Ovary (tissue), 9 donors: ENCODE measurements around the gene POU2AF2. TPM values are rescaled to one million over a fixed set of nuclear protein-coding genes. Genes with fewer than 3 reads are reported as not detected.

Source experiments
- DNase-seq, 5 donors: peaks; one replicate each; pipeline ENCODE4 v3.0.0-alpha.2; 2019 to 2020
- H3K27ac ChIP-seq, 2 donors: fragments of 200-600 bp; one replicate each; pipeline versions ENCODE4 v1.5.1 to v1.8.0; 2019 to 2022
- H3K27me3 ChIP-seq: fragments of 200-600 bp; one replicate; pipeline ENCODE4 v1.8.0; 2022
- H3K36me3 ChIP-seq: fragments of 200-600 bp; sonication (generic); one replicate; pipeline ENCODE4 v1.5.1; 2019
- H3K4me1 ChIP-seq: one replicate; pipeline ENCODE4 v1.8.1; 2013; ENCODE audit warnings: mild to moderate bottlenecking, moderate library complexity; ENCODE audit not compliant: insufficient read depth
- H3K4me3 ChIP-seq: fragments of 200-600 bp; sonication (generic); one replicate; pipeline ENCODE4 v1.5.1; 2017
- H3K9me3 ChIP-seq, 2 donors: fragments of 200-600 bp in 1 of 2; sonication (generic) in 1 of 2; one replicate each; pipeline versions ENCODE4 v1.5.1 to v1.8.1; 2013 to 2019; ENCODE audit warnings: mild to moderate bottlenecking in 1 of 2, moderate library complexity in 1 of 2
- CTCF ChIP-seq, 3 donors: fragments of 450-650 bp in 2 of 3; fragments of 200-600 bp in 1 of 3; IDR thresholded peaks; one replicate each; pipeline versions ENCODE4 v1.5.1 to v1.8.0; 2016 to 2022; ENCODE audit warnings: antibody characterized with exemption in 3 of 3, mild to moderate bottlenecking in 1 of 3
- EP300 ChIP-seq: sonication (generic); formaldehyde crosslinking; IDR thresholded peaks from one replicate; pipeline ENCODE4 v1.6.1; 2017; ENCODE audit warnings: antibody characterized with exemption
- POLR2A ChIP-seq: fragments of 450-650 bp; IDR thresholded peaks from one replicate; pipeline ENCODE4 v1.6.1; 2017; ENCODE audit warnings: antibody characterized with exemption, mild to moderate bottlenecking, moderate library complexity
- WGBS, 3 donors: extraction: QIAGEN DNeasy Blood & Tissue Kit in 1 of 3; methylation state at CpG; one replicate each; pipeline versions ENCODE4 v1.1.5 to v1.1.7; 2013 to 2017; 5-methylcytosine and 5-hydroxymethylcytosine counted together
- intact Hi-C, 4 donors: fragments of 100-400 bp; cut with DNase I; formaldehyde crosslinking; loops; one replicate each; pipeline versions ENCODE4 v1.11.0 to v1.15.1; 2022 to 2023
- polyA plus RNA-seq, 2 donors: library from polyadenylated mRNA; stranded (reverse); fragments of 200-250 nt in 1 of 2; fragments of 350-450 nt in 1 of 2; fragmentation: Illumina TruSeq in 1 of 2; extraction: RNeasy Lipid Tissue Mini Kit (QIAGEN cat#74804) in 1 of 2; gene quantifications; one replicate each; pipeline ENCODE4 v1.2.3, GENCODE V29; 2013 to 2014
- total RNA-seq, 7 donors: library from RNA; depleted of rRNA in 2 of 7; stranded (reverse); fragments of >200 nt in 2 of 7; fragmentation: NEBNext Ultra II Directional in 3 of 7; extraction: Animal tissue kit (Norgen Biotek cat#: 25700) in 3 of 7; gene quantifications; one replicate each; pipeline versions ENCODE4 v1.1.0 to v1.2.4, GENCODE V29; 2016 to 2023
- donor health status: DM: no; HTN: no; CAD: no; lungs with moderate emphysema.
- donor health status: DM: no; HTN: no; CAD: no.
- donor health status: Bipolar disorder and iron deficiency.
- donor health status: DM: yes; HTN: yes; CAD: no.
- donor health status: DM: no; HTN: no; CAD: no.
- donor health status: DM: yes; HTN: yes; CAD: no.

POU2AF2 gene
- total and polyA plus RNA-seq, 9 donors, result 0.07 to 1.8 (median 0.30) TPM; not detected in 2

GRCh38 chr11:111206472-111206871 is 39.1 kb upstream of the POU2AF2 start:
- no peak overlapping the region for H3K4me3 ChIP-seq
- no peak for TF ChIP-seq CTCF (IDR thresholded peaks at IDR 0.05)
- no peak for TF ChIP-seq POLR2A
- TF ChIP-seq EP300, result no peak
- intact Hi-C loops, result no loop called here
- no peaks in the 10 kb centered on the region for H3K36me3 ChIP-seq
- no peaks in the 10 kb centered on the region for H3K4me1 ChIP-seq
- H3K27me3 ChIP-seq, result no peaks in the 10 kb centered on the region
- no peak overlapping the region for H3K27ac ChIP-seq
- WGBS, 3 donors, result 1 to 13% (median 4%) methylated on average over 1 of the region's 1 CpG
- DNase-seq, result no peak
- H3K9me3 ChIP-seq, result no peaks in the 10 kb centered on the region

- DNase-seq, result no peak
- 94 to 98% (median 96%) methylated on average over 2 of the region's 2 CpGs for WGBS, 3 donors
- H3K27ac ChIP-seq, result no peak overlapping the region
- H3K27me3 ChIP-seq, result no peaks in the 10 kb centered on the region
- H3K36me3 ChIP-seq, result no peaks in the 10 kb centered on the region
- intact Hi-C loops, result no loop called here
- H3K9me3 ChIP-seq, result no peaks in the 10 kb centered on the region
- no peaks in the 10 kb centered on the region for H3K4me1 ChIP-seq
- no peak overlapping the region for H3K4me3 ChIP-seq
- TF ChIP-seq POLR2A, result no peak
- no peak for TF ChIP-seq EP300
- no peak for TF ChIP-seq CTCF (IDR thresholded peaks at IDR 0.05)
These were observed 38.3 kb upstream of the POU2AF2 start for GRCh38 chr11:111207213-111207612.

- intact Hi-C loops, result no loop called here
- Histone ChIP-seq H3K4me3 (no peak overlapping the region), H3K27me3 (no peaks in the 10 kb centered on the region), H3K9me3 (no peaks in the 10 kb centered on the region), H3K4me1 (no peaks in the 10 kb centered on the region), H3K27ac (no peak overlapping the region), H3K36me3 (no peaks in the 10 kb centered on the region)
- DNase-seq, result no peak
- WGBS, 3 donors, result 29 to 45% (median 35%) methylated on average over 4 of the region's 4 CpGs
- TF ChIP-seq CTCF (IDR thresholded peaks at IDR 0.05), result no peak
- no peak for TF ChIP-seq POLR2A
- TF ChIP-seq EP300, result no peak
These were observed 35.8 kb upstream of the POU2AF2 start for GRCh38 chr11:111209543-111210355.

GRCh38 chr11:111213256-111213655 is 32.3 kb upstream of the POU2AF2 start:
- TF ChIP-seq POLR2A (no peak), EP300 (no peak), CTCF (IDR thresholded peaks at IDR 0.05) (no peak)
- no peak for DNase-seq
- no peaks in the 10 kb centered on the region for H3K36me3 ChIP-seq
- intact Hi-C loops, result no loop called here
- H3K4me1 ChIP-seq, result no peaks in the 10 kb centered on the region
- 95 to 97% (median 97%) methylated on average over 3 of the region's 3 CpGs for WGBS, 3 donors
- H3K9me3 ChIP-seq, result no peaks in the 10 kb centered on the region
- H3K27ac ChIP-seq, result no peak overlapping the region
- H3K4me3 ChIP-seq, result no peak overlapping the region
- H3K27me3 ChIP-seq, result no peaks in the 10 kb centered on the region
